ENCODE measurements around the gene UHMK1.

- TF ChIP-seq GATA2 (IDR thresholded peaks at IDR 0.05; ENCODE audit: low read depth, low read length) = no peak
- TF ChIP-seq GATA3 (IDR thresholded peaks at IDR 0.05; ENCODE audit: low read depth, low read length) = no peak
These were observed 835 bp downstream of the UHMK1 start for GRCh38 chr1:162498496-162498810.
